CD4-positive, alpha-beta T cell treated with Interleukin-4 for 4 hours (primary cell): ENCODE results near the gene FOXP2.

ENCODE experiments used
- DNase-seq: peaks from one replicate; pipeline ENCODE4 v3.0.0-alpha.2; 2020

The FOXP2 gene

GRCh38 chr7:114740941-114741340 is 326.3 kb downstream of the FOXP2 start:
- DNase-seq: no peak

- DNase-seq: no peak
These were observed 327.3 kb downstream of the FOXP2 start for GRCh38 chr7:114741911-114742310.
